HepG2 (cell line): ENCODE data around the gene TMEM117. TPM values are rescaled to one million over a fixed set of nuclear protein-coding genes. Genes with fewer than 3 reads are reported as not detected.

ENCODE experiments used
- ATAC-seq: fragments of 200-7000 bp; cut with Tn5 transposase; 3 replicates; pipeline ENCODE4 v1.9.1; 2020; ENCODE audit warnings: mild to moderate bottlenecking, moderate library complexity
- BruUV-seq: library from RNA; stranded (reverse); fragments of 400-500 nt; replicated peaks from 2 replicates; lab custom pipeline; 2021; lab: Mats Ljungman, UMichigan
- CTCF ChIA-PET: fragments of 300-600 bp; formaldehyde crosslinking; extraction: SDS; loops from one replicate; lab custom pipeline; 2021; ENCODE audit warnings: low total read pairs, inconsistent platforms, low intra/inter-chr PET ratio; lab: Yijun Ruan, JAX
- POLR2A ChIA-PET: fragments of 350-600 bp; sonication (Branson Sonifier 250); formaldehyde crosslinking; loops from one replicate; lab custom pipeline; 2020; ENCODE audit warnings: antibody characterized with exemption, inconsistent platforms; lab: Yijun Ruan, JAX
- DNase-seq: peaks from one replicate; pipeline ENCODE4 v3.0.0-alpha.2; 2015; ENCODE audit warnings: low spot score
- FAIRE-seq: peaks from 3 replicates; lab custom pipeline; 2011; peaks lifted over from hg19 to GRCh38; lab: Jason Lieb, UNC
- H2AFZ ChIP-seq: one replicate; pipeline ENCODE4 v1.6.1; 2011; ENCODE audit warnings: low read length, inconsistent platforms
- H3K27ac ChIP-seq: fragments of 300-600 bp; 3 replicates; pipeline ENCODE4 v1.8.0; 2011; ENCODE audit warnings: mixed run types, mild to moderate bottlenecking, mixed read lengths, low read length, inconsistent platforms; ENCODE audit not compliant: insufficient read depth; ENCODE audit errors: extremely low read length
- H3K27me3 ChIP-seq, 2 experiments: fragments of 200-600 bp in 1 of 2; 2 replicates in 1 of 2; 3 replicates in 1 of 2; pipeline versions ENCODE4 v1.6.0 to v1.8.0; 2011; ENCODE audit warnings: low read length in 2 of 2, mild to moderate bottlenecking in 2 of 2, moderate library complexity in 2 of 2, inconsistent platforms in 1 of 2; ENCODE audit not compliant: insufficient read depth in 2 of 2, control insufficient read depth in 1 of 2
- H3K36me3 ChIP-seq, 2 experiments: fragments of 200-600 bp in 1 of 2; replicated peaks in 1 of 2; 2 replicates in 1 of 2; 3 replicates in 1 of 2; pipeline versions ENCODE4 v1.5.1 to v1.8.0; 2011; ENCODE audit warnings: low read length in 2 of 2, inconsistent platforms in 1 of 2; ENCODE audit not compliant: insufficient read depth in 2 of 2, control insufficient read depth in 1 of 2
- H3K4me1 ChIP-seq: 2 replicates; pipeline ENCODE4 v1.5.1; 2012; ENCODE audit warnings: low read length, inconsistent platforms; ENCODE audit not compliant: insufficient read depth
- H3K4me2 ChIP-seq: 2 replicates; pipeline ENCODE4 v1.6.0; 2011; ENCODE audit warnings: low read depth, low read length, inconsistent platforms
- H3K4me3 ChIP-seq, 3 experiments: fragments of 200-600 bp in 1 of 3; sonication (generic), shearing (Covaris generic) in 1 of 3; replicated peaks in 1 of 3; 2 replicates each; pipeline ENCODE4 v1.5.1; 2011 to 2016; ENCODE audit warnings: low read length in 3 of 3, inconsistent platforms in 2 of 3, low read depth in 2 of 3, mild to moderate bottlenecking in 2 of 3, control low read depth in 1 of 3, mixed read lengths in 1 of 3; ENCODE audit not compliant: insufficient read depth in 1 of 3
- H3K79me2 ChIP-seq: one replicate; pipeline ENCODE4 v1.6.1; 2011; ENCODE audit warnings: low read length, inconsistent platforms; ENCODE audit not compliant: insufficient read depth
- H3K9ac ChIP-seq: 2 replicates; pipeline ENCODE4 v1.6.0; 2011; ENCODE audit warnings: mild to moderate bottlenecking, low read depth, low read length, inconsistent platforms; ENCODE audit not compliant: insufficient read depth
- H3K9me3 ChIP-seq: 2 replicates; pipeline ENCODE4 v1.5.1; 2012; ENCODE audit warnings: mild to moderate bottlenecking, low read length
- H4K20me1 ChIP-seq: 2 replicates; pipeline ENCODE4 v1.6.0; 2011; ENCODE audit warnings: inconsistent platforms, mild to moderate bottlenecking, low read length, moderate library complexity; ENCODE audit not compliant: insufficient read depth
- GABPB1 ChIP-seq: IDR thresholded peaks from 2 replicates; pipeline ENCODE4 v1.6.1; 2016; ENCODE audit warnings: mild to moderate bottlenecking, missing genetic modification reagents, moderate library complexity, missing compliant biosample characterization
- HNF4A ChIP-seq: sonication (generic); formaldehyde crosslinking; IDR thresholded peaks from 2 replicates; pipeline ENCODE4 v1.4.0; 2020; ENCODE audit warnings: missing genetic modification reagents
- IRF2 ChIP-seq: IDR thresholded peaks from 2 replicates; pipeline ENCODE4 v1.6.1; 2018; ENCODE audit warnings: missing genetic modification reagents, missing compliant biosample characterization
- MAZ ChIP-seq, 2 experiments: sonication (generic) in 1 of 2; formaldehyde crosslinking in 1 of 2; IDR thresholded peaks; 2 replicates each; pipeline versions ENCODE4 v1.5.0 to v1.6.1; 2012 to 2020; ENCODE audit warnings: low read depth in 2 of 2, mild to moderate bottlenecking in 2 of 2, borderline replicate concordance in 1 of 2, improper control_type of control experiment in 1 of 2, low read length in 1 of 2, missing genetic modification reagents in 1 of 2, moderate library complexity in 1 of 2
- MIER2 ChIP-seq: IDR thresholded peaks from 2 replicates; pipeline ENCODE4 v1.6.1; 2016; ENCODE audit warnings: missing biosample characterization, missing genetic modification reagents
- MYC ChIP-seq: sonication (generic); formaldehyde crosslinking; IDR thresholded peaks from 2 replicates; pipeline ENCODE4 v1.9.0; 2021; ENCODE audit warnings: missing genetic modification reagents, borderline replicate concordance
- PAX8 ChIP-seq: sonication (generic); formaldehyde crosslinking; IDR thresholded peaks from 2 replicates; pipeline ENCODE4 v1.8.0; 2022; ENCODE audit warnings: mild to moderate bottlenecking, missing genetic modification reagents, borderline replicate concordance
- SRY ChIP-seq: sonication (generic); formaldehyde crosslinking; IDR thresholded peaks from 2 replicates; pipeline ENCODE4 v1.8.0; 2022; ENCODE audit warnings: mild to moderate bottlenecking, missing genetic modification reagents
- WIZ ChIP-seq: sonication (generic); formaldehyde crosslinking; IDR thresholded peaks from 2 replicates; pipeline ENCODE4 v1.5.1; 2020; ENCODE audit warnings: mild to moderate bottlenecking, missing genetic modification reagents
- ZNF253 ChIP-seq: sonication (generic); formaldehyde crosslinking; IDR thresholded peaks from 2 replicates; pipeline ENCODE4 v1.8.0; 2022; ENCODE audit warnings: mild to moderate bottlenecking, missing genetic modification reagents, borderline replicate concordance
- ZNF292 ChIP-seq: sonication (generic); formaldehyde crosslinking; IDR thresholded peaks from 2 replicates; pipeline ENCODE4 v1.8.1; 2022; ENCODE audit warnings: mild to moderate bottlenecking, low read depth, missing genetic modification reagents, borderline replicate concordance
- ZNF431 ChIP-seq: sonication (generic); formaldehyde crosslinking; IDR thresholded peaks from 2 replicates; pipeline ENCODE4 v1.9.0; 2022; ENCODE audit warnings: missing genetic modification reagents, low read depth, mild to moderate bottlenecking, borderline replicate concordance
- ZNF841 ChIP-seq: sonication (generic); formaldehyde crosslinking; IDR thresholded peaks from 2 replicates; pipeline ENCODE4 v1.8.1; 2023; ENCODE audit warnings: missing genetic modification reagents, borderline replicate concordance
- ZNF878 ChIP-seq: sonication (generic); formaldehyde crosslinking; IDR thresholded peaks from 2 replicates; pipeline ENCODE4 v1.8.1; 2023; ENCODE audit warnings: mild to moderate bottlenecking, missing genetic modification reagents, moderate library complexity
- WGBS: methylation state at CpG from one replicate; pipeline ENCODE4 v1.1.6; 2017; ENCODE audit warnings: low lambda C conversion rate; 5-methylcytosine and 5-hydroxymethylcytosine counted together
- in situ Hi-C: cut with HindIII; loops from 2 replicates; pipeline ENCODE4 v1.10.0; 2017; ENCODE audit warnings: low pct_unique_long_range_greater_than_20kb; ENCODE audit not compliant: extremely low pct_ligation_motif_present
- intact Hi-C: fragments of 100-400 bp; cut with micrococcal nuclease; formaldehyde crosslinking; loops from one replicate; pipeline ENCODE4 v1.10.0; 2022; ENCODE audit not compliant: unreplicated experiment
- polyA plus RNA-seq, 8 experiments: library from polyadenylated mRNA; depleted of rRNA in 3 of 8; stranded (reverse) in 7 of 8; unstranded in 1 of 8; fragments of >200 nt; fragmentation: Illumina TruSeq in 4 of 8; extraction: Trizol in 4 of 8; gene quantifications; 2 replicates each; pipeline versions ENCODE4 v1.2.1 to v1.2.3, GENCODE V29; 2011 to 2016; ENCODE audit warnings: low read depth in 4 of 8, missing spikeins in 1 of 8, mixed read lengths in 1 of 8; ENCODE audit not compliant: insufficient read depth in 1 of 8
- total RNA-seq, 5 experiments: library from RNA; depleted of rRNA; stranded (reverse); fragments of >200 nt; fragmentation: Illumina TruSeq; extraction: Trizol; gene quantifications; 2 replicates each; pipeline ENCODE4 v1.2.3, GENCODE V29; 2016; ENCODE audit warnings: low read depth in 1 of 5
- TF ChIP-seq, protein P1 (sequence below): sonication (generic); formaldehyde crosslinking; IDR thresholded peaks from 2 replicates; pipeline ENCODE4 v1.4.0; 2020; ENCODE audit warnings: missing genetic modification reagents
- TF ChIP-seq, protein P2 (sequence below): sonication (generic); formaldehyde crosslinking; IDR thresholded peaks from 2 replicates; pipeline ENCODE4 v1.4.0; 2020; ENCODE audit warnings: mild to moderate bottlenecking, low read depth, missing genetic modification reagents
- TF ChIP-seq, protein P3 (sequence below): sonication (generic); formaldehyde crosslinking; IDR thresholded peaks from 2 replicates; pipeline ENCODE4 v1.5.0; 2020; ENCODE audit warnings: mild to moderate bottlenecking, missing genetic modification reagents
- TF ChIP-seq, protein P4 (sequence below): sonication (generic); formaldehyde crosslinking; IDR thresholded peaks from 2 replicates; pipeline ENCODE4 v1.4.0; 2020; ENCODE audit warnings: mild to moderate bottlenecking, missing genetic modification reagents

TMEM117 gene
- total and polyA plus RNA-seq, 2 of the 13 experiments (the other 11 are each of a cell fraction or from before 2014, with no cell fraction given) = 2.8 to 8.5 TPM

DNA sequence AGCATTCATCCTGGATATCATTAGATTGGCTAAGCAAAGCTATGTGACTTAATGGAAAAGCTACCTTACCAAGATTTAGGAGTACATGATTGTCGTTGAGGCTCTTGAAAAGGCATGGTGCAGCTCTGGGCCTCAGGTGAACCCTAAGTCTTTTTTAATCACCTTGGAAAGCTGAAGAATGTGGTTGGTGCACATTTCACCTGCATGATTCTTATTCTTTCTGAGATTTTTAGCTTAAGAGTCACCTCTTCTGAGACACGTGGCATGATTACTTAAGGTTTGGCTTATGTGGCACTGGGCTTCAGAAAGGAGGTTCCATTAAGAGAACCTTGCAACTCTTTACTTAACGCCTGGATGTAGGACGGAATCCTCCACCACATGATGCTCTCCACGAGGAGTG is 498.5 kb downstream of the TMEM117 start:
- Histone ChIP-seq H3K27me3 (no peaks in the 10 kb centered on the region), H2AFZ (no peak overlapping the region), H3K4me2 (no peak overlapping the region), H3K4me1 (no peaks in the 10 kb centered on the region), H3K9ac (no peak overlapping the region), H3K27ac (no peak overlapping the region), H3K79me2 (no peaks in the 10 kb centered on the region), H3K9me3 (peaks cover 3% of the 10 kb centered on the region; the same call in 1 of the 2 replicates), H3K4me3 (no peak overlapping the region), H3K36me3 (no peaks in the 10 kb centered on the region), H4K20me1 (no peaks in the 10 kb centered on the region)
- 83% methylated on average over 5 of the region's 5 CpGs for WGBS
- FAIRE-seq (no peak), ATAC-seq (no peak), DNase-seq (no peak)
- POLR2A ChIA-PET = no interaction called here
- no peak for TF ChIP-seq ZNF878
- no peak for TF ChIP-seq ZNF841 (CRISPR knock-in tag)
- TF ChIP-seq SRY (CRISPR knock-in tag) = no peak
- TF ChIP-seq, protein P1, sequence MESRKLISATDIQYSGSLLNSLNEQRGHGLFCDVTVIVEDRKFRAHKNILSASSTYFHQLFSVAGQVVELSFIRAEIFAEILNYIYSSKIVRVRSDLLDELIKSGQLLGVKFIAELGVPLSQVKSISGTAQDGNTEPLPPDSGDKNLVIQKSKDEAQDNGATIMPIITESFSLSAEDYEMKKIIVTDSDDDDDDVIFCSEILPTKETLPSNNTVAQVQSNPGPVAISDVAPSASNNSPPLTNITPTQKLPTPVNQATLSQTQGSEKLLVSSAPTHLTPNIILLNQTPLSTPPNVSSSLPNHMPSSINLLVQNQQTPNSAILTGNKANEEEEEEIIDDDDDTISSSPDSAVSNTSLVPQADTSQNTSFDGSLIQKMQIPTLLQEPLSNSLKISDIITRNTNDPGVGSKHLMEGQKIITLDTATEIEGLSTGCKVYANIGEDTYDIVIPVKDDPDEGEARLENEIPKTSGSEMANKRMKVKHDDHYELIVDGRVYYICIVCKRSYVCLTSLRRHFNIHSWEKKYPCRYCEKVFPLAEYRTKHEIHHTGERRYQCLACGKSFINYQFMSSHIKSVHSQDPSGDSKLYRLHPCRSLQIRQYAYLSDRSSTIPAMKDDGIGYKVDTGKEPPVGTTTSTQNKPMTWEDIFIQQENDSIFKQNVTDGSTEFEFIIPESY = no peak
- no peak for TF ChIP-seq HNF4A (CRISPR knock-in tag)
- no peak for TF ChIP-seq ZNF292 (CRISPR knock-in tag)
- TF ChIP-seq GABPB1 (CRISPR knock-in tag) = no peak
- no peak for TF ChIP-seq ZNF253 (CRISPR knock-in tag)
- no peak for TF ChIP-seq IRF2
- no peak for TF ChIP-seq WIZ (CRISPR knock-in tag)
- TF ChIP-seq, protein P2, sequence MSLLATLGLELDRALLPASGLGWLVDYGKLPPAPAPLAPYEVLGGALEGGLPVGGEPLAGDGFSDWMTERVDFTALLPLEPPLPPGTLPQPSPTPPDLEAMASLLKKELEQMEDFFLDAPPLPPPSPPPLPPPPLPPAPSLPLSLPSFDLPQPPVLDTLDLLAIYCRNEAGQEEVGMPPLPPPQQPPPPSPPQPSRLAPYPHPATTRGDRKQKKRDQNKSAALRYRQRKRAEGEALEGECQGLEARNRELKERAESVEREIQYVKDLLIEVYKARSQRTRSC (CRISPR knock-in tag) = no peak
- TF ChIP-seq ZNF431 (CRISPR knock-in tag) = no peak
- no peak for TF ChIP-seq MAZ (IDR thresholded peaks at IDR 0.05; ENCODE audit: borderline replicate concordance, low read depth, low read length)
- TF ChIP-seq MAZ (CRISPR knock-in tag; IDR thresholded peaks at IDR 0.05; ENCODE audit: low read depth) = no peak
- no peak for TF ChIP-seq PAX8
- TF ChIP-seq MIER2 (CRISPR knock-in tag) = no peak
- TF ChIP-seq, protein P3, sequence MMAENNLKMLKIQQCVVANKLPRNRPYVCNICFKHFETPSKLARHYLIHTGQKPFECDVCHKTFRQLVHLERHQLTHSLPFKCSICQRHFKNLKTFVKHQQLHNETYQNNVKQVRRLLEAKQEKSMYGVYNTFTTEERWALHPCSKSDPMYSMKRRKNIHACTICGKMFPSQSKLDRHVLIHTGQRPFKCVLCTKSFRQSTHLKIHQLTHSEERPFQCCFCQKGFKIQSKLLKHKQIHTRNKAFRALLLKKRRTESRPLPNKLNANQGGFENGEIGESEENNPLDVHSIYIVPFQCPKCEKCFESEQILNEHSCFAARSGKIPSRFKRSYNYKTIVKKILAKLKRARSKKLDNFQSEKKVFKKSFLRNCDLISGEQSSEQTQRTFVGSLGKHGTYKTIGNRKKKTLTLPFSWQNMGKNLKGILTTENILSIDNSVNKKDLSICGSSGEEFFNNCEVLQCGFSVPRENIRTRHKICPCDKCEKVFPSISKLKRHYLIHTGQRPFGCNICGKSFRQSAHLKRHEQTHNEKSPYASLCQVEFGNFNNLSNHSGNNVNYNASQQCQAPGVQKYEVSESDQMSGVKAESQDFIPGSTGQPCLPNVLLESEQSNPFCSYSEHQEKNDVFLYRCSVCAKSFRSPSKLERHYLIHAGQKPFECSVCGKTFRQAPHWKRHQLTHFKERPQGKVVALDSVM (CRISPR knock-in tag) = no peak
- no peak for TF ChIP-seq MYC
- TF ChIP-seq, protein P4, sequence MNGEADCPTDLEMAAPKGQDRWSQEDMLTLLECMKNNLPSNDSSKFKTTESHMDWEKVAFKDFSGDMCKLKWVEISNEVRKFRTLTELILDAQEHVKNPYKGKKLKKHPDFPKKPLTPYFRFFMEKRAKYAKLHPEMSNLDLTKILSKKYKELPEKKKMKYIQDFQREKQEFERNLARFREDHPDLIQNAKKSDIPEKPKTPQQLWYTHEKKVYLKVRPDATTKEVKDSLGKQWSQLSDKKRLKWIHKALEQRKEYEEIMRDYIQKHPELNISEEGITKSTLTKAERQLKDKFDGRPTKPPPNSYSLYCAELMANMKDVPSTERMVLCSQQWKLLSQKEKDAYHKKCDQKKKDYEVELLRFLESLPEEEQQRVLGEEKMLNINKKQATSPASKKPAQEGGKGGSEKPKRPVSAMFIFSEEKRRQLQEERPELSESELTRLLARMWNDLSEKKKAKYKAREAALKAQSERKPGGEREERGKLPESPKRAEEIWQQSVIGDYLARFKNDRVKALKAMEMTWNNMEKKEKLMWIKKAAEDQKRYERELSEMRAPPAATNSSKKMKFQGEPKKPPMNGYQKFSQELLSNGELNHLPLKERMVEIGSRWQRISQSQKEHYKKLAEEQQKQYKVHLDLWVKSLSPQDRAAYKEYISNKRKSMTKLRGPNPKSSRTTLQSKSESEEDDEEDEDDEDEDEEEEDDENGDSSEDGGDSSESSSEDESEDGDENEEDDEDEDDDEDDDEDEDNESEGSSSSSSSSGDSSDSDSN (CRISPR knock-in tag) = no peak
- BruUV-seq = no TSS peak
- intact Hi-C loops (no loop called here), in situ Hi-C loops (no loop called here)
- CTCF ChIA-PET = no interaction called here
